Tibial nerve (tissue), 4 donors: ENCODE data around the gene TLX2. TPM values are rescaled to one million over a fixed set of nuclear protein-coding genes. Genes with fewer than 3 reads are reported as not detected.

Experiments used
- DNase-seq, 2 donors: peaks; one replicate each; pipeline ENCODE4 v3.0.0-alpha.2; 2019; ENCODE audit warnings: low spot score in 2 of 2
- H3K27ac ChIP-seq, 4 donors: fragments of 200-600 bp; sonication (generic) in 3 of 4; one replicate each; pipeline ENCODE4 v1.5.1; 2017 to 2019; ENCODE audit warnings: mild to moderate bottlenecking in 1 of 4
- H3K27me3 ChIP-seq, 2 donors: fragments of 200-600 bp; sonication (generic) in 1 of 2; one replicate each; pipeline versions ENCODE4 v1.5.1 to v1.6.0; 2017 to 2019
- H3K36me3 ChIP-seq, 3 donors: fragments of 200-600 bp; sonication (generic); one replicate each; pipeline ENCODE4 v1.5.1; 2018 to 2019
- H3K4me1 ChIP-seq, 4 donors: fragments of 200-600 bp; sonication (generic) in 3 of 4; one replicate each; pipeline ENCODE4 v1.5.1; 2017 to 2019
- H3K4me3 ChIP-seq, 4 donors: fragments of 200-600 bp; sonication (generic) in 3 of 4; one replicate each; pipeline ENCODE4 v1.5.1; 2017 to 2019; ENCODE audit warnings: mild to moderate bottlenecking in 1 of 4, moderate library complexity in 1 of 4
- H3K9me3 ChIP-seq, 4 donors: fragments of 200-600 bp; sonication (generic) in 3 of 4; one replicate each; pipeline ENCODE4 v1.5.1; 2017 to 2019
- CTCF ChIP-seq, 5 experiments: fragments of 200-600 bp in 3 of 5; fragments of 450-650 bp in 2 of 5; sonication (generic) in 3 of 5; IDR thresholded peaks; one replicate each; pipeline ENCODE4 v1.5.1; 2016 to 2019; ENCODE audit warnings: antibody characterized with exemption in 5 of 5, mild to moderate bottlenecking in 3 of 5, moderate library complexity in 2 of 5
- EP300 ChIP-seq, 2 donors: sonication (generic); formaldehyde crosslinking; IDR thresholded peaks; one replicate each; pipeline ENCODE4 v1.6.1; 2017; ENCODE audit warnings: antibody characterized with exemption in 2 of 2, mild to moderate bottlenecking in 1 of 2
- POLR2A ChIP-seq, 2 donors: fragments of 450-650 bp; IDR thresholded peaks; one replicate each; pipeline ENCODE4 v1.6.1; 2017; ENCODE audit warnings: antibody characterized with exemption in 2 of 2, mild to moderate bottlenecking in 2 of 2, moderate library complexity in 2 of 2
- WGBS, 2 donors: methylation state at CpG; one replicate each; pipeline ENCODE4 v1.1.5; 2018; 5-methylcytosine and 5-hydroxymethylcytosine counted together
- total RNA-seq, 4 donors: library from RNA; depleted of rRNA; stranded (reverse); fragments of >200 nt; gene quantifications; one replicate each; pipeline ENCODE4 v1.1.0, GENCODE V29; 2016

TLX2 gene
- total RNA-seq, 4 donors from 2014 or later = not detected

- peaks cover 0 to 85% of the 10 kb centered on the region in 2 donors for H3K27me3 ChIP-seq
- peaks cover 0 to 30% (median 22%) of the 10 kb centered on the region in 4 donors for H3K4me1 ChIP-seq
- no peaks in the 10 kb centered on the region for H3K36me3 ChIP-seq
- no peak for DNase-seq
- no peak overlapping the region for H3K4me3 ChIP-seq
- no peak overlapping the region for H3K27ac ChIP-seq
- TF ChIP-seq EP300 (IDR thresholded peaks at IDR 0.05) (peak in 1 of 2 donors; percentile 85), CTCF (IDR thresholded peaks at IDR 0.05) (no peak)
- WGBS, 2 donors = 6 to 8% methylated on average over 37 to 39 of the region's 52 CpGs
- no peaks in the 10 kb centered on the region for H3K9me3 ChIP-seq
Measured at GRCh38 chr2:74513605-74514367, 464 bp upstream of the TLX2 start.

- Histone ChIP-seq H3K27ac (no peak overlapping the region), H3K9me3 (no peaks in the 10 kb centered on the region), H3K4me1 (peaks cover 0 to 30% (median 22%) of the 10 kb centered on the region in 4 donors), H3K4me3 (peak overlapping the region in 2 of 4 donors; percentile 32 to 44), H3K27me3 (peaks cover 0 to 99% of the 10 kb centered on the region in 2 donors), H3K36me3 (no peaks in the 10 kb centered on the region)
- DNase-seq = no peak
- TF ChIP-seq EP300 (IDR thresholded peaks at IDR 0.05) = no peak
- no peak for TF ChIP-seq CTCF (IDR thresholded peaks at IDR 0.05)
- no peak for TF ChIP-seq POLR2A (IDR thresholded peaks at IDR 0.05)
- WGBS, 2 donors = 5 to 14% methylated on average over 16 to 49 of the region's 60 CpGs
Measured at GRCh38 chr2:74515271-74515980, 1.2 kb downstream of the TLX2 start.

- peaks cover 0 to 30% (median 22%) of the 10 kb centered on the region in 4 donors for H3K4me1 ChIP-seq
- no peaks in the 10 kb centered on the region for H3K36me3 ChIP-seq
- WGBS, 2 donors = 4 to 5% methylated on average over 24 to 36 of the region's 72 CpGs
- TF ChIP-seq POLR2A (IDR thresholded peaks at IDR 0.05) (no peak), CTCF (IDR thresholded peaks at IDR 0.05) (no peak), EP300 (IDR thresholded peaks at IDR 0.05) (no peak)
- DNase-seq = no peak
- H3K4me3 ChIP-seq = peak overlapping the region in 3 of 4 donors; percentile 16 to 44 (median 32)
- H3K9me3 ChIP-seq = no peaks in the 10 kb centered on the region
- H3K27ac ChIP-seq = no peak overlapping the region
- peaks cover 0 to 100% of the 10 kb centered on the region in 2 donors for H3K27me3 ChIP-seq
Measured at GRCh38 chr2:74515981-74516633, 1.9 kb downstream of the TLX2 start.

- peak overlapping the region in 2 of 4 donors; percentile 32 to 44 for H3K4me3 ChIP-seq
- TF ChIP-seq EP300 (IDR thresholded peaks at IDR 0.05) (no peak), POLR2A (IDR thresholded peaks at IDR 0.05) (no peak), CTCF (IDR thresholded peaks at IDR 0.05) (no peak)
- H3K36me3 ChIP-seq = no peaks in the 10 kb centered on the region
- peaks cover 0 to 96% of the 10 kb centered on the region in 2 donors for H3K27me3 ChIP-seq
- H3K27ac ChIP-seq = no peak overlapping the region
- H3K4me1 ChIP-seq = peaks cover 0 to 30% (median 22%) of the 10 kb centered on the region in 4 donors
- no peak for DNase-seq
- no peaks in the 10 kb centered on the region for H3K9me3 ChIP-seq
- WGBS, 2 donors = 65 to 69% methylated on average over 13 of the region's 13 CpGs
Measured at GRCh38 chr2:74516650-74517049, 2.4 kb downstream of the TLX2 start.
